Upper lobe of right lung (tissue), 1 donor: ENCODE results near the gene MIGA2. TPM values are rescaled to one million over a fixed set of nuclear protein-coding genes. Genes with fewer than 3 reads are reported as not detected.
A peak's percentile ranks its signal among the peaks of the same experiment; 100 is the strongest.

Experiments
- ATAC-seq: fragments of 200-7000 bp; cut with Tn5 transposase; one replicate; pipeline ENCODE4 v1.9.1; 2020; ENCODE audit warnings: mild to moderate bottlenecking, moderate library complexity
- DNase-seq: peaks from one replicate; pipeline ENCODE4 v3.0.0-alpha.2; 2020
- H3K27ac ChIP-seq: fragments of 200-600 bp; one replicate; pipeline ENCODE4 v1.8.0; 2022
- H3K27me3 ChIP-seq: fragments of 200-600 bp; one replicate; pipeline ENCODE4 v1.8.0; 2022; ENCODE audit warnings: mild to moderate bottlenecking
- H3K36me3 ChIP-seq: fragments of 200-600 bp; one replicate; pipeline ENCODE4 v1.8.0; 2022
- H3K4me1 ChIP-seq: fragments of 200-600 bp; one replicate; pipeline ENCODE4 v1.8.0; 2022
- H3K4me3 ChIP-seq: fragments of 200-600 bp; one replicate; pipeline ENCODE4 v1.8.0; 2022; ENCODE audit warnings: mild to moderate bottlenecking
- H3K9me3 ChIP-seq: fragments of 200-600 bp; one replicate; pipeline ENCODE4 v1.8.0; 2022
- intact Hi-C: fragments of 100-400 bp; cut with DNase I; formaldehyde crosslinking; loops from one replicate; pipeline ENCODE4 v1.11.0; 2022
- total RNA-seq: library from RNA; stranded (reverse); fragmentation: NEBNext Ultra II Directional; extraction: Animal tissue kit (Norgen Biotek cat#: 25700); gene quantifications from one replicate; pipeline ENCODE4 v1.2.1, GENCODE V29; 2021
- TF ChIP-seq, protein P1 (sequence below): fragments of 200-600 bp; IDR thresholded peaks from one replicate; pipeline ENCODE4 v1.8.0; 2022; ENCODE audit warnings: antibody characterized with exemption
- donor health status: DM: no; HTN: yes; CAD: no; lungs with severe emphysema.

MIGA2 gene
- total RNA-seq, 1 donor from 2014 or later = 20.7 TPM

DNA sequence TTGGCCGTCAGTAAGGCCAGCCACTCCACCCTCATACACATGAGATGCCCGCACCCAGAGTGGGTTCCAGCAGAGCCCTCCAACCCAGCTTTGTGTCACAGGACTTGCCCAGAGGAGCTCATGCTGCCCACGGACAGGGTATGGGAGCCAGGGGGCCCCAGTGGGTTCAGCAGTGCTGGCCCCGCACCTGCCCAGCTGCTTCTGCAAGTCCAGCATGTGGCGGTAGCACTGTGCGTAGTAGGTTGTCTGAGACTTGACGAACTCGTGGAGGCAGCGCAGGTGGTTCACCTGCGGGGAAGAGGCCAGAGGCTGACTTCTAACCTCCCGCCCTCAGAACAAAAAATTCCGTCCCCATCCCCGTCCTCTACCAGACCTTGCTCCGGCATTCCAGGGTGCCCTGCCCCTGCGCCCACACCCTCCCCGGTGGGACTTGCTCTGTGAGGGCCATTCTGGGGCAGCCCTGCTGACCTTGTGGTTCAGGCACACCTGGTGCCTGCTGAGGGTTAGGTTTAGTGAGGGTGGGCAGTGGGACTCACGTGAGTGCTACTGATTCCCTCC is 26.8 kb upstream of the MIGA2 start:
- intact Hi-C loops = no loop called here
- Histone ChIP-seq H3K4me3 (no peak overlapping the region), H3K36me3 (peaks cover 81% of the 10 kb centered on the region), H3K4me1 (no peaks in the 10 kb centered on the region), H3K9me3 (no peaks in the 10 kb centered on the region), H3K27me3 (no peaks in the 10 kb centered on the region), H3K27ac (no peak overlapping the region)
- ATAC-seq (no peak), DNase-seq (peak; percentile 60)
- TF ChIP-seq, protein P1, sequence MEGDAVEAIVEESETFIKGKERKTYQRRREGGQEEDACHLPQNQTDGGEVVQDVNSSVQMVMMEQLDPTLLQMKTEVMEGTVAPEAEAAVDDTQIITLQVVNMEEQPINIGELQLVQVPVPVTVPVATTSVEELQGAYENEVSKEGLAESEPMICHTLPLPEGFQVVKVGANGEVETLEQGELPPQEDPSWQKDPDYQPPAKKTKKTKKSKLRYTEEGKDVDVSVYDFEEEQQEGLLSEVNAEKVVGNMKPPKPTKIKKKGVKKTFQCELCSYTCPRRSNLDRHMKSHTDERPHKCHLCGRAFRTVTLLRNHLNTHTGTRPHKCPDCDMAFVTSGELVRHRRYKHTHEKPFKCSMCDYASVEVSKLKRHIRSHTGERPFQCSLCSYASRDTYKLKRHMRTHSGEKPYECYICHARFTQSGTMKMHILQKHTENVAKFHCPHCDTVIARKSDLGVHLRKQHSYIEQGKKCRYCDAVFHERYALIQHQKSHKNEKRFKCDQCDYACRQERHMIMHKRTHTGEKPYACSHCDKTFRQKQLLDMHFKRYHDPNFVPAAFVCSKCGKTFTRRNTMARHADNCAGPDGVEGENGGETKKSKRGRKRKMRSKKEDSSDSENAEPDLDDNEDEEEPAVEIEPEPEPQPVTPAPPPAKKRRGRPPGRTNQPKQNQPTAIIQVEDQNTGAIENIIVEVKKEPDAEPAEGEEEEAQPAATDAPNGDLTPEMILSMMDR = no peak

DNA sequence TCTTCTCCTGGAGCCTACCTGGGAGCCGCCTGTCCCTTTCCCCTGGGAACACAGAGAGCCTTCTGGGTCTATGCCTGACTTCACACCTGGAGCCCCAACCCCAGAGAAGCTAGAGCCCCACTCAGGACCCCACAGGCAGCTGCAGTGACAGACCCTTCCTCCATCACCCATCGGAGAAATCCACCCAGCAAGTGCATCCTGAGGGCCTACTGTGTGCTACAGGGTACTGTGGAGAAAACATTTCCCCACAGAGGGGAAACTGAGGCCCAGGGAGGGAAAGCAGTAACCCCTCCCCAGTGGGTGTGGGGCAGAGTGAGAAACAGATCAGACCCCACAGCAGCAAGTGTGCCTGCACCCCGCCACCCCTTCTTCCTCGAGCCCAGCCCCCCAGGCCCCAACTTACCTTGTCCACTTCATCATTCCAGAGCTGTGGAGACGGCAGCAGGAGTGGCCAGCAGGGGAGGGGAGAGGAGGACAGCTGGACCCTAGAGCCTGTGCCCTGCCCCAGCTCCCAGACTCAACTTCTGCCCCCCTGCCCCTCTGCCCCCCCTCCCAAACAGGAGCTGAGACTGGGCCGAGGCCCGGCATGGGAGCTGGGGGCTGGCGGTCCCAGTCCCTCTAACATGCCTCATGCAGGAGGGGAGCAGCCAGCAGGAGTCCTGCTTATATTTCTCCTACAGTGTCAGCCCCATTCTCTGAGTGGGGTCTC is 26.0 kb upstream of the MIGA2 start:
- Histone ChIP-seq H3K36me3 (peaks cover 82% of the 10 kb centered on the region), H3K4me1 (no peaks in the 10 kb centered on the region), H3K27ac (no peak overlapping the region), H3K4me3 (no peak overlapping the region), H3K9me3 (no peaks in the 10 kb centered on the region), H3K27me3 (no peaks in the 10 kb centered on the region)
- intact Hi-C loops = no loop called here
- DNase-seq = peak; percentile 52
- no peak for ATAC-seq
- TF ChIP-seq, protein P1 = no peak

DNA sequence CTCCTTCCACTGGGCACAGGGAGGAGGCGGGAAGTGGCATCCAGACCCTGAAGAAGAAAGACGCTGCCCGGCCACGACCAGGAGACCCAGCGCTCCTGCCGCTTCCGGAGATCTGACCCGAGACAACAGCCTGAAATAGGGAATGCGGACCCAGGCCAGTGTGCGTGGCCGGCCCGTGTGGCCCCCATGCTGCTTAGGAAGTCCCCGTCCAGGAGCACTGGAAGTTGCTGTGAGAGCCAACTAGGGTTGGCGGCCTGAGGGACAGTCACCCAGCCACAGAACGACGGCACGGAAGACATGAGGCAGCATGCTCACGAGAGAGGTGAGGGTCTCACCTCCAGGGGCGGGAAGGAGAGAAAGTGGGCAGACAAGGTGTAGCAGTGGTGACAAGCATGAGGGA is 25.3 kb upstream of the MIGA2 start:
- H3K27me3 ChIP-seq = no peaks in the 10 kb centered on the region
- H3K27ac ChIP-seq = no peak overlapping the region
- TF ChIP-seq, protein P1 = no peak
- peak; percentile 53 for DNase-seq
- peaks cover 76% of the 10 kb centered on the region for H3K36me3 ChIP-seq
- no peaks in the 10 kb centered on the region for H3K9me3 ChIP-seq
- intact Hi-C loops = no loop called here
- H3K4me1 ChIP-seq = no peaks in the 10 kb centered on the region
- H3K4me3 ChIP-seq = no peak overlapping the region
- no peak for ATAC-seq

DNA sequence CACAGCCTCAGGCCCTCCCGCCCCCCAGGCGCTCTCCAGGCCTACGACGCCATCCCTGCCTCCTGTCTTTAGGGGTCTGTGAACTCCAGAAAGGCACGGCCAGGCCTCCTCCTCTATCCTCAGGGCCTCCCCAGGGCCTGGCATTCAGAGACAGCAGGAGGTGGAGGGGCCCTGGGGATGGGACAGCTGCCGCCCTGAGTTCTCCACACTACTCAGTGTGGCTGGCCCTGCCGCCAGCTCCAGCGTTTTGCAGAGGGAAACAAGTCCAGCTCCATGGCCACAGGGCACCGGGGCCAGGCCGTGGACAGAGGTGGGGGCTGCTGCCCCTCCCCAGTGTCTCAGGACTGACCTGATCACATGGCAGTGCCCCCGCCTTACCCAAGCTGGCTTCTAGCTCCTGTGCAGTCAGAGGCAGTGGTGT is 24.7 kb upstream of the MIGA2 start:
- H3K27me3 ChIP-seq = no peaks in the 10 kb centered on the region
- intact Hi-C loops = no loop called here
- H3K27ac ChIP-seq = no peak overlapping the region
- no peaks in the 10 kb centered on the region for H3K4me1 ChIP-seq
- H3K36me3 ChIP-seq = peaks cover 72% of the 10 kb centered on the region
- TF ChIP-seq, protein P1 = no peak
- DNase-seq (peak; percentile 56), ATAC-seq (no peak)
- H3K4me3 ChIP-seq = no peak overlapping the region
- H3K9me3 ChIP-seq = no peaks in the 10 kb centered on the region

DNA sequence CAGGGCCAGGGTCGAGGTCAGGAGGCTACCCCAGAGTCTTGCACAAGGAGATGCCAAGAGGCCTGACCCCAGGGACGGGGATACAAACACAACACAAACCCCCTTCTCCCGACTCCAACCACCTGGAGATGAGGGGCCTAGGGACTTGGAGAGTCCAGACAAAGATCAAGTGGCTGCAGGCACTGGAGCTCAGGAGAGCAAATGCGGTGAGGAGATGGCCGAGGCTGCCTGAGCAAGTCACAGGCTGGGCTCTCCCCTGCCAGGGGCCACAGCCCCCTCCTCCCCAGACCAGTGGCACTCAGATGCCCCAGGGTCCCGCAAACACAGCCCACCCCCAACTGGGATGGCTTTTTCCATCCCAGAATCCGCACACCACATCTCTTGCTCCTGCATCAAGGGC is 24.1 kb upstream of the MIGA2 start:
- intact Hi-C loops = no loop called here
- TF ChIP-seq, protein P1 = no peak
- no peak for ATAC-seq
- Histone ChIP-seq H3K4me1 (no peaks in the 10 kb centered on the region), H3K4me3 (no peak overlapping the region), H3K9me3 (no peaks in the 10 kb centered on the region), H3K27ac (no peak overlapping the region), H3K36me3 (peaks cover 72% of the 10 kb centered on the region), H3K27me3 (no peaks in the 10 kb centered on the region)
- no peak for DNase-seq
